Effector memory CD8-positive, alpha-beta T cell (primary cell): ENCODE measurements around the gene ZBED4.
A peak's percentile ranks its signal among the peaks of the same experiment; 100 is the strongest.

ENCODE experiments used
- ATAC-seq: fragments of 150-1000 bp; cut with Tn5 transposase; replicated peaks from 2 replicates; pipeline ENCODE4 v1.10.0; 2021; ENCODE audit warnings: mild to moderate bottlenecking, moderate library complexity
- DNase-seq, 3 experiments: peaks; one replicate each; pipeline ENCODE4 v3.0.0; 2021
- H3K27ac Mint-ChIP-seq, 2 donors: one replicate each; pipeline ENCODE4 v1.8.0; 2022; ENCODE audit warnings: mild to moderate bottlenecking in 2 of 2, mixed read lengths in 2 of 2, moderate library complexity in 2 of 2
- H3K27me3 Mint-ChIP-seq, 2 donors: one replicate each; pipeline ENCODE4 v1.8.0; 2022; ENCODE audit warnings: mixed read lengths in 2 of 2
- H3K36me3 Mint-ChIP-seq: one replicate; pipeline ENCODE4 v1.8.0; 2022; ENCODE audit warnings: mild to moderate bottlenecking, moderate library complexity, mixed read lengths; ENCODE audit not compliant: insufficient read depth
- H3K4me1 Mint-ChIP-seq, 2 donors: one replicate each; pipeline ENCODE4 v1.8.0; 2022; ENCODE audit warnings: low read depth in 2 of 2, mixed read lengths in 2 of 2
- H3K4me3 Mint-ChIP-seq, 2 donors: one replicate each; pipeline ENCODE4 v1.8.0; 2022; ENCODE audit warnings: mild to moderate bottlenecking in 2 of 2, mixed read lengths in 2 of 2, moderate library complexity in 2 of 2
- H3K9me3 Mint-ChIP-seq, 2 donors: one replicate each; pipeline ENCODE4 v1.8.0; 2022; ENCODE audit warnings: mixed read lengths in 2 of 2

The ZBED4 gene

DNA sequence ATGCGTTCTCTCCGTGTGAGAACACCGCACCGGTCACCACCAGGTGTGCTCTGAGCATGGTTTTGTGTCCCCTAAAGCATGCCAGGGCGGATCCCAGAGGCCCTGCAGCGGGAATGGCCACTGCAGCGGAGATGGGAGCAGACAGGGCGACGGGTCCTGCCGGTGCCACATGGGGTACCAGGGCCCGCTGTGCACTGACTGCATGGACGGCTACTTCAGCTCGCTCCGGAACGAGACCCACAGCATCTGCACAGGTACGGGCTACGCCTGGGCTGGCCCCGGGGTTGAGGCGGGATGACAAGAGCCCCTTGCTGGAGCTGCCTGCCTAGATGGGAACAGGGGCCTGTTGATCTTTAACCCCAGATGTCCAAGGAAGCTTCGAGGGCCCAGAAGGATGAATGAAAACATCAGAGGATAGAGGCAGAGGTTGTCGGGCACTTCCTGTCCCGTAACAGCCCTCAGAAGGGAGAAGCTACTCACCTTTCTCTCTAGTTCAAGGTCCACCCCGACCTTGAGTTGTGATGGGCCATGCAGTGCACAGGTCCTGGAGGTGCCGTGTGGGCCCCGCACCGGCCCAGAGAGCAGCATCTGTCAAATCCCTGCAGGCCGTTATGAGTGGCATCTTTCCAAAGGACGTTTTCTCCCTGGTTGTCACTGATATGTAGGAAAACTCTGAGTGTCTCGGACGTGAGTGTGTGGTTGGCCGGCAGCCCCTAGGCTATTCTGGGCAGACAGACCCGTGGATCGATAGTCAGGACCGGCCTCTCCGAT, 68.0 kb downstream of the ZBED4 start:
- no peak overlapping the region for H3K27ac Mint-ChIP-seq
- ATAC-seq (no peak), DNase-seq (no peak)
- H3K4me3 Mint-ChIP-seq: no peak overlapping the region
- H3K9me3 Mint-ChIP-seq: no peaks in the 10 kb centered on the region
- peaks cover 25 to 28% of the 10 kb centered on the region in 2 donors for H3K4me1 Mint-ChIP-seq
- H3K27me3 Mint-ChIP-seq: no peaks in the 10 kb centered on the region
- H3K36me3 Mint-ChIP-seq: peaks cover 14% of the 10 kb centered on the region

DNA sequence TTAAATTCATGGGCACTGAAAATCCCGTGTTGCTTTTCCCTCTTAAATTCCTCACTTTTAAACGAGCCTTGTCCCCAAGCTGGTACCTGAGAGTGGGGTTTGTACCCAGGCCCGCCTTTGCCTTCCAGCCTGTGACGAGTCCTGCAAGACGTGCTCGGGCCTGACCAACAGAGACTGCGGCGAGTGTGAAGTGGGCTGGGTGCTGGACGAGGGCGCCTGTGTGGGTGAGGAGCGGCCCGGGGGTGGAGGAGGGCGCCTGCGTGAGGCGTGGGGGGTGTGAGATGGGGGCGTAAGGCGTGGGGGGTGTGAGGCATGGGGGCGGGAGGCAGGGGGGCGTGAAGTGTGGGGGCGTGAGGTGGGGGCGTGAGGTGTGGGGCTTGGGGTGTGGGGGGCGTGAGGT, 68.8 kb downstream of the ZBED4 start:
- H3K27me3 Mint-ChIP-seq: no peaks in the 10 kb centered on the region
- H3K4me3 Mint-ChIP-seq: no peak overlapping the region
- no peak overlapping the region for H3K27ac Mint-ChIP-seq
- H3K36me3 Mint-ChIP-seq: peaks cover 14% of the 10 kb centered on the region
- H3K4me1 Mint-ChIP-seq: peaks cover 20 to 22% of the 10 kb centered on the region in 2 donors
- DNase-seq: no peak
- no peak for ATAC-seq
- H3K9me3 Mint-ChIP-seq: no peaks in the 10 kb centered on the region

DNA sequence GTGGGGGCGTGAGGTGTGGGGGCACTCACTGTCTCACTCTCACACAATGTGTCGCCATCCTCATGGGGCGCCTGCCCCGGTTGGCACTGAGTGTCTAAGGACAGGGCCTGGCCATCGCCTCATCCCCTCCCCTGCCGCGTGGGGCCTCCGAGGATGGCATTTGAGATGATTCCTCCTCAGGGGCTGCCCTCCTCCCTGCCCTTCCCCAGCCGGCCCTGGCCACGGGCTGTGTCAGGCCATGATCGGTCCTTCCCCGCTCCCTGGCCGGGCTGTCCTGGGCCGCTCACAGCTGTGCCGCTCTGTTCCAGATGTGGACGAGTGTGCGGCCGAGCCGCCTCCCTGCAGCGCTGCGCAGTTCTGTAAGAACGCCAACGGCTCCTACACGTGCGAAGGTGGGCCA, 69.3 kb downstream of the ZBED4 start:
- Mint-ChIP-seq H3K27me3 (no peaks in the 10 kb centered on the region), H3K27ac (no peak overlapping the region), H3K4me1 (peaks cover 18 to 22% of the 10 kb centered on the region in 2 donors), H3K4me3 (no peak overlapping the region), H3K9me3 (no peaks in the 10 kb centered on the region), H3K36me3 (peaks cover 14% of the 10 kb centered on the region)
- ATAC-seq: no peak
- no peak for DNase-seq

DNA sequence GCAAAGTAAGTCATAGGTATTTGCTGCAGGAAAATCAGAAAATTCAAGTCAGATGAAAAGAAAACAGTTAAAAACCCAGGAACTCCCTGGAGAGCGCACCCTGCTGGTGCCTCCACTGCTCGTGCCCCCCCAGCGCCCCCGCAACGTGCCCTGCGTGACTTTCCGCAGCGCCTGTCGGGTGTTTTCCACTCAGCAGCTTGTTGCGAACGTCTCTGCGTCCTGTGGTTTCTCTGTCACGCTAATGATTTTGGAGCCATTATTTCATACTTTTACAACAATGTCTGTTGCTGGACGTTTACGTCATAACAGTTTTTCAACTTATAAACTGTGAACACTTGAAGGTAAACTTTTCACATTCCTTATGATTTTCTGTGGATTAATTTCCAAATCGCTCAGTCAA, 69.8 kb downstream of the ZBED4 start:
- DNase-seq (no peak), ATAC-seq (no peak)
- Mint-ChIP-seq H3K4me3 (no peak overlapping the region), H3K4me1 (peaks cover 18 to 24% of the 10 kb centered on the region in 2 donors), H3K9me3 (no peaks in the 10 kb centered on the region), H3K36me3 (peaks cover 14% of the 10 kb centered on the region), H3K27ac (no peak overlapping the region), H3K27me3 (no peaks in the 10 kb centered on the region)

DNA sequence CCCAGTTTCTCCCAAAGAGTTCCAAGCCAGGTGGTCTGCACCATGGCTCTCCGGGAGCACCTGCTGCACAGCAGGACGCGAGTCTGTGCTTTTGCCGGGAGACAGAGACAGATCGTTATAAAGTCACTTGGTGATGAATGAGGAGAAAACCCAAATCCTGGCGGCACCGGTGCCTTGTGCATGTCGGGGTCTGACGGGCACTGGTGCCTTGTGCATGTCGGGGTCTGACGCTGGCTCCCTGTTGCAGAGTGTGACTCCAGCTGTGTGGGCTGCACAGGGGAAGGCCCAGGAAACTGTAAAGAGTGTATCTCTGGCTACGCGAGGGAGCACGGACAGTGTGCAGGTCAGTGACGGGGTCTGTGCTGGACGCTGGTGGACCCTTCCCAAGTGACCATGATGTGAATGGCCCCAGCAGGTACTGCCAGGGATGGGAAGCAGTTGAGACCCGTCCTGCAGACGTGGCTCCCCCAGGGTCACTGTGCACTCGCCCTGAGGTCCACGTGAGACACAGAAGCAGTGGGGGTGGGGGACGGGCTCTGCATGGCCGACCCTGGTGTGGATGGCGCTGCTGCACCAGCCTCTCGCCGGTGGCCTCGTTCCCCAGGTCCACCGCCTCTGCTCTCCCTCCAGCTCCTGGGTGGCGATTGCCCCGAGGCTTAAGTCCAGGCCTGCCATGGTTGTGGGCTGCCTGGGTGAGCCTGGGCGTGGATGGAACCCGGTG, 70.6 kb downstream of the ZBED4 start:
- H3K4me1 Mint-ChIP-seq: peaks cover 18 to 24% of the 10 kb centered on the region in 2 donors
- no peaks in the 10 kb centered on the region for H3K27me3 Mint-ChIP-seq
- no peaks in the 10 kb centered on the region for H3K9me3 Mint-ChIP-seq
- H3K36me3 Mint-ChIP-seq: peaks cover 14% of the 10 kb centered on the region
- ATAC-seq: no peak
- H3K27ac Mint-ChIP-seq: peak overlapping the region in 1 of 2 donors; percentile 92
- DNase-seq: no peak
- H3K4me3 Mint-ChIP-seq: peak overlapping the region; percentile 69 to 82

DNA sequence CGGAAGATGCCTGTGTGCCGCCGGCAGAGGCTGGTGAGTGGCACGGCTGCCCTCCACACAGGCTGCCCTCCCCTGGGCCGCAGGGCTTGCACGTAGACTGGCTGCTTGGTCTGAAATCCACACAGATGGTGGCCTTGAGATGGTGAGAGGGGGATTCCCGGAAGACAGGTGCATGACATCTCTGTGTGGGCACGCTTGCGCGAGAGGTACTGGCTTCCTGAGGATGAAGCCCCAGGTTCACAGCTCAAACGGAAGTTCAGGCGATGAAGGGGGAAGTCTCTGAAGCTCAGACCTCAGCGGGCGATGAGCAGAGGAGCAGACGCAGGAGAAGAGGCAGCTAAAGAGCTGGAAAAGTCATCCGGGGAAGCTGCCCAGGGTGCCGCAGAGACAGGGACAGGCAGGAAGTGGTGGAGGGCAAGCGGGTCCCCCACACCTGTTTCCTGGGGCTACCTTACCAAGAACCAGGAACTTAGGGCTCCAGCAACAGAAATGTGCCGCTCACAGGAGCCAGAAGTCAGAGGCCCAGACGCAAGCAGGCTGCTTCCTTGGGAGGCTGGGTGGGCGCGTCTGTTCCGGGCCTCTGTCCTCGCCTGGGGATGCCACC, 72.0 kb downstream of the ZBED4 start:
- DNase-seq (peak; percentile 68 to 74 (median 73)), ATAC-seq (peak; percentile 91)
- peak overlapping the region; percentile 92 to 97 for H3K27ac Mint-ChIP-seq

DNA sequence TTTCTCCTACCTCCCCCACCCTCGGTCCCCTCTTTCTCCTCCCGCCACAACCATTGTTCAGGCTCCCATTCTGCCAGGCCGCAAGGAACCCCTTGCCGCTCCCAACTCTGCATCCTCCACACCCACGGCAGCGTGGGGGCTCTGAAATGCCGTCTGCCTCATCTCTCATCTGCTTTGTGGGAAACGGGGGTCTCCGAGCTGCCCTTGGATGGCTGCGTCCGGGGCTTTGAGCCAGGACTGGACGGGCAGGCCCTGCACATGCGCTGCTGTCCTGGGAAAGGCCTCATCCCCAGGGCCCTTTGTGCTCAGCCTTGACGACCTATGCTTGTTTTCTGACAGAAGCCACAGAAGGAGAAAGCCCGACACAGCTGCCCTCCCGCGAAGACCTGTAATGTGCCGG, 73.3 kb downstream of the ZBED4 start:
- H3K9me3 Mint-ChIP-seq: no peaks in the 10 kb centered on the region
- peaks cover 17 to 23% of the 10 kb centered on the region in 2 donors for H3K4me1 Mint-ChIP-seq
- peak overlapping the region; percentile 23 to 92 for H3K27ac Mint-ChIP-seq
- peaks cover 10% of the 10 kb centered on the region for H3K36me3 Mint-ChIP-seq
- H3K27me3 Mint-ChIP-seq: no peaks in the 10 kb centered on the region
- no peak for DNase-seq
- no peak for ATAC-seq
- peak overlapping the region; percentile 40 to 46 for H3K4me3 Mint-ChIP-seq

More for the DNA sequence above, 72.0 kb downstream of the ZBED4 start:
- Mint-ChIP-seq H3K4me1 (peaks cover 13 to 17% of the 10 kb centered on the region in 2 donors), H3K9me3 (no peaks in the 10 kb centered on the region), H3K36me3 (peaks cover 10% of the 10 kb centered on the region), H3K27me3 (no peaks in the 10 kb centered on the region), H3K4me3 (peak overlapping the region; percentile 69 to 82)

DNA sequence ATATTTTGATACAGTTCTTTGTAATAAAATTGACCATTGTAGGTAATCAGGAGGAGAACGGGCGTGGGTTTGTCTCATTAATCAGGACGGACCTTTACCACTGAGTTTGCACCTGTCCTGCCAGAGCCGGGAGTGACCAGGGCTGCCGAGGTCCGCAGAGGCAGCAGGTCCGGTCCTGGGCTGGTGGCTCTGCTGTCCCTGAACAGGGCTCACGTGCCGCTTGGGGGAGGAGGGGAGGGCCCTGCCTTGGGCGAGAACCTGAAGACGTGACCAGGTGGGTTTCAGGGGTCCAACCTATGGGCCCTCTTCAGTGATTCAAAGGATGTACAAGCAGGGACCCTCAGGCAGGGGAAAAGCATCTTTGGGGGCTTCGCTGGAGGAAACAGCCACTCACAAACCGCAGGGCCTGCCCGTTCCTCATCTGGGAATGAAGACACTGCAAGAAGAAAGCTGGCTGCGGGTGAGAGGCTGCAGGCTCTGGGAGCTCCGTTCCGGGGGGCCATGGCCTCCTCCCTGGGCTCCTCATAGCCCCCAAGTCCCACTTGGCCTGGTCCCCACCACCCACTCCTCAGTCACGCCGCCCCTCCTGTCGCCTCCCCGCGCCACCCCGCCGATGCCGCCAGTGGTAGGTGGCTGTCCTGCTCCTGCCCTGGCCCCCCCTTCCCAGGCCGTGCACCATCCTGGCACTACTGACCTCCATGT, 74.0 kb downstream of the ZBED4 start:
- H3K4me1 Mint-ChIP-seq: peaks cover 17 to 23% of the 10 kb centered on the region in 2 donors
- ATAC-seq (no peak), DNase-seq (no peak)
- peak overlapping the region; percentile 23 to 92 for H3K27ac Mint-ChIP-seq
- no peak overlapping the region for H3K4me3 Mint-ChIP-seq
- no peaks in the 10 kb centered on the region for H3K9me3 Mint-ChIP-seq
- H3K27me3 Mint-ChIP-seq: no peaks in the 10 kb centered on the region
- H3K36me3 Mint-ChIP-seq: peaks cover 10% of the 10 kb centered on the region

DNA sequence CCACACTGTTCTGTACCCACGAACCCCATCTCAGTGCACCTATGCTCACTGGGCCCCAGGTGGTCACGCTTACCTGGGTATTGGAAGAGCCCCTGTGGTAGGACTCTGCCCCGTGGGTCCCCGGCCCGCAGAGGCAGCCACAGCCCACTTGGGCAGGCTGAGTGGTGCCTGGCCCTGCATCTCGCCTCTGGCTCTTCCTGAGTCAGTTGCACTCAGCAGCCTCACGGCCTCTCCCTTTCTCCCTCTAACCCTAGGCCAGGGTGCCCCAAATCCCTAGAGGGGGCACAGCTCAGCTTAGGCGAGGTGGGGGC, 74.5 kb downstream of the ZBED4 start:
- Mint-ChIP-seq H3K9me3 (no peaks in the 10 kb centered on the region), H3K27ac (peak overlapping the region; percentile 31 to 92), H3K36me3 (peaks cover 13% of the 10 kb centered on the region), H3K4me1 (peaks cover 22 to 25% of the 10 kb centered on the region in 2 donors), H3K4me3 (peak overlapping the region; percentile 17 to 27), H3K27me3 (no peaks in the 10 kb centered on the region)
- no peak for ATAC-seq
- no peak for DNase-seq

DNA sequence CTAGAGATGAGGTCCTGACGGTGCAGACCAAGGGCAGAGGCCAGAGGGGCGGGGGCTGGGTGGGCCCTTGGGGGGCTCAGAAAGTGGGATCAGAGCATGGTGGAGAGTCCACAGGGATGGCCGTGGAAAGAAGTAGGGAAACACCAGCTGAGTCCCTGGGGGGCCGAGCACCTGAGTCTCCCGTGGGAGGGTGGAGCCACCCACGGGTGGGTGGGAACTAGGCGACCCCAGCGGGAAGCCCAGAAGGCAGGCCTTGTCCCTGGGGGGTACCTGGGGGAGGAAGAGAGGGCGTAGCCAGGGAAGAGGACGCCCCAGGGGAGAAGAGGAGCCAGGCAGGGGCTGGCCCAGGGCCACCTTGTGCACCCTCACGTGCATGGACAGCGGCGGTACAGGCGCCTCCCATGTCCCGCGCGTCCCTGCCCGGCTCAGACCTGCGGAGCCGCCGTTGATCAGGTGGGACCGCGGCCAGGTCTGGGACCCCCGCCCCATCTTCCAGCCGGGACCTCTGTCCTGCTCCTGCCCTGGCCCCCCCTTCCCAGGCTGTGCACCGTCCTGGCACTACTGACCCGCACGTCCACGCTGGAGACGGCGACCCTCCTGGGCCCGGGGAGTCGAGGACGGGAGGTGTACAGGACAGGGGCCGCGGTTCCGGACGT, 75.0 kb downstream of the ZBED4 start:
- H3K4me3 Mint-ChIP-seq: peak overlapping the region; percentile 17 to 27
- peaks cover 25 to 28% of the 10 kb centered on the region in 2 donors for H3K4me1 Mint-ChIP-seq
- no peak for DNase-seq
- H3K9me3 Mint-ChIP-seq: no peaks in the 10 kb centered on the region
- no peak for ATAC-seq
- peak overlapping the region; percentile 31 to 92 for H3K27ac Mint-ChIP-seq
- H3K36me3 Mint-ChIP-seq: peaks cover 15% of the 10 kb centered on the region
- no peaks in the 10 kb centered on the region for H3K27me3 Mint-ChIP-seq

DNA sequence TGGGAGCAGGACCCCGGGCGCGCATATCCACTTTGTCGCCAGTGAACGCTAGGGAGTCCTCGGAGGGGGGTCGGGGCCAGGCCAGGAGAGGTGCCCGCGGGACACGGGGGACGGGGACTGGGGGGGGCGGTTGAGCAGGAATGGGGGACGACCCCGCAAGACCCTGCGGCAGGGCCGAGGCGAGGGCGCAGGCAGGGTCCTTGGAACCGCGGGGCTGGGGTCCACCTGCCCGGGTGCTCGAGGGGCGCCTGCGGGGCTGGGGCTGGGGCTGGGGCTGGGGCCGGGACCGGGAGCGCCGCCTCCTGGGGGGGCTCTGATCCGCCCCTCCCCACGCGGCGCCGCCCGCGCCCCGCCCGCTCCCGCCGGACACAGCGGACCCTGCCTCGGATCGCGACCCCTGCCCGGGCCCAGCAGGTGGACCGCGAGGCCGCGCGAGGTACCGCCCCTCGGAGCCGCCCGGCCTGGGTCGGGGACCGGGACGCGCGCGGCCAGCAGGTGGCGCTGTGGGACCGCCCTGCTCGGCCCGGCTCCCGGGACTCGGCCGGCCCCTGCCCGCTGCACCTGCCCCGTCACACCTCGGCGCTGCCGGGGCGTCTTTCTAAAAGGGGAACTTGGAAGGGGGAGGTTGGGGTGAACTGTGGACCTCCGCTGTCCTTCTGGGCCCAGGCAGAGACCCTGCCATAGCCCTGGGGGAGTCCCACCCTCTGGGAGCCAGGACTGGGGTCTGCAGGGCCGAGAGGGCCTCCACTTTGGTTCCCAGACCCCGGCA, 75.8 kb downstream of the ZBED4 start:
- Mint-ChIP-seq H3K36me3 (peaks cover 18% of the 10 kb centered on the region), H3K9me3 (no peaks in the 10 kb centered on the region), H3K27ac (peak overlapping the region in 1 of 2 donors; percentile 23), H3K27me3 (no peaks in the 10 kb centered on the region), H3K4me3 (no peak overlapping the region), H3K4me1 (peaks cover 25 to 28% of the 10 kb centered on the region in 2 donors)
- DNase-seq (peak; percentile 70 to 82 (median 72)), ATAC-seq (peak; percentile 52)

DNA sequence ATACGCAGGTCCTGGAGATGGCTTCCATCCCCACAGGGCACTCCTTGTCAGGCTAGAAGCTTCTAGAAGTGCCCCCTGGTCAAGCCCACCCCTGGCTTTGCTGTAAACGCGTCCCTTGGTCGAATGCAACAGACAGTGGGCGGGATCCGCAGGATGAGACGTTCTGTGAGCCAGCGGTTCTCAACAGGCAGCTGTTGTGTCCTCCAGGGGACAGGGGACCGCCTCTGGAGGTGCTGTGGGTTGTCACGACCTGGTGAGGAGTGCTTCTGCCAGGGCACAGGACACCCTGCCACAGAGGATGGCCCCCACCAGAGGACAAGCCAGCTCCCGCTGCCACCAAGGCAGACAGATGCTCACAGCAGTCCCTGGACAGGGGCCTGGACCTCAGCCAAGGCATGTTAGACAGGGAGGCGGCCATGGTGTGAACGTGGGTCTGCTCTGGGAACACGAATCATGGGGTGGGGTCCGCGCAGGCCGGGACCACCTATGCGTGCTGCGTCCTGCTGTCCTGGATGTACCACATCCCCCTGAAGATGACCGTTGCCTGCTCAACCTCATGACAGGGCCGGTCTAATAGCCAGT, 76.4 kb downstream of the ZBED4 start:
- no peak overlapping the region for H3K4me3 Mint-ChIP-seq
- no peak for DNase-seq
- ATAC-seq: no peak
- no peaks in the 10 kb centered on the region for H3K9me3 Mint-ChIP-seq
- H3K36me3 Mint-ChIP-seq: peaks cover 14% of the 10 kb centered on the region
- H3K4me1 Mint-ChIP-seq: peaks cover 23 to 27% of the 10 kb centered on the region in 2 donors
- H3K27ac Mint-ChIP-seq: peak overlapping the region in 1 of 2 donors; percentile 23
- no peaks in the 10 kb centered on the region for H3K27me3 Mint-ChIP-seq
